HEK293 (cell line): ENCODE results near the gene TNIK.

Source experiments
- CTCF ChIA-PET: fragments of 350-600 bp; formaldehyde crosslinking; extraction: SDS; loops from one replicate; lab custom pipeline; 2021; ENCODE audit warnings: antibody characterized with exemption; lab: Yijun Ruan, JAX
- POLR2A ChIA-PET: fragments of 300-600 bp; formaldehyde crosslinking; extraction: SDS; loops from one replicate; lab custom pipeline; 2020; ENCODE audit warnings: antibody characterized with exemption, inconsistent platforms; lab: Yijun Ruan, JAX
- H3K27ac ChIP-seq: fragments of 200-500 bp; sonication (Bioruptor generic); 2 replicates; pipeline ENCODE4 v1.5.1; 2014; ENCODE audit warnings: low read depth, low read length, control low read depth, inconsistent platforms; ENCODE audit errors: extremely low read depth
- H3K36me3 ChIP-seq, 2 experiments: fragments of 200-500 bp in 1 of 2; sonication (Bioruptor generic) in 1 of 2; 1 replicate in 1 of 2; 2 replicates in 1 of 2; pipeline ENCODE4 v1.5.1; 2014 to 2017; ENCODE audit warnings: inconsistent platforms in 2 of 2, low read length in 2 of 2; ENCODE audit not compliant: control insufficient read depth in 2 of 2, insufficient read depth in 1 of 2
- H3K4me1 ChIP-seq: fragments of 200-500 bp; sonication (Bioruptor generic); 2 replicates; pipeline ENCODE4 v1.5.1; 2014; ENCODE audit warnings: mild to moderate bottlenecking, low read length, inconsistent platforms; ENCODE audit not compliant: control insufficient read depth, insufficient read depth
- H3K4me3 ChIP-seq: 2 replicates; pipeline ENCODE4 v1.5.1; 2011; ENCODE audit warnings: low read depth, mild to moderate bottlenecking, control low read depth, low read length, moderate library complexity
- H3K9me3 ChIP-seq: fragments of 200-500 bp; sonication (Bioruptor generic); 2 replicates; pipeline ENCODE4 v1.5.1; 2014; ENCODE audit warnings: low read depth, low read length, inconsistent platforms; ENCODE audit not compliant: control insufficient read depth, insufficient read depth
- GLIS2 ChIP-seq: fragments of 450-650 bp; formaldehyde crosslinking; IDR thresholded peaks from 2 replicates; pipeline ENCODE4 v1.5.1; 2016; ENCODE audit warnings: missing biosample characterization, missing genetic modification characterization
- KLF8 ChIP-seq: fragments of 450-650 bp; formaldehyde crosslinking; IDR thresholded peaks from 2 replicates; pipeline ENCODE4 v1.5.1; 2016; ENCODE audit warnings: missing biosample characterization, missing genetic modification characterization
- OVOL3 ChIP-seq: fragments of 450-650 bp; formaldehyde crosslinking; IDR thresholded peaks from 2 replicates; pipeline ENCODE4 v1.5.1; 2016; ENCODE audit warnings: missing biosample characterization, missing genetic modification characterization
- SETDB1 ChIP-seq: IDR thresholded peaks from one replicate; pipeline ENCODE4 v1.6.1; 2017; ENCODE audit warnings: mild to moderate bottlenecking, low read length, moderate library complexity, mixed read lengths; ENCODE audit not compliant: insufficient read length
- SP3 ChIP-seq: fragments of 450-650 bp; formaldehyde crosslinking; IDR thresholded peaks from 2 replicates; pipeline ENCODE4 v1.5.1; 2016; ENCODE audit warnings: missing biosample characterization, missing genetic modification characterization
- ZNF10 ChIP-seq: fragments of 450-650 bp; formaldehyde crosslinking; IDR thresholded peaks from 2 replicates; pipeline ENCODE4 v1.5.1; 2017; ENCODE audit warnings: missing biosample characterization, missing genetic modification characterization
- ZNF121 ChIP-seq: fragments of 450-650 bp; formaldehyde crosslinking; IDR thresholded peaks from 2 replicates; pipeline ENCODE4 v1.5.1; 2016; ENCODE audit warnings: missing biosample characterization, missing genetic modification characterization
- ZNF132 ChIP-seq: fragments of 450-650 bp; formaldehyde crosslinking; IDR thresholded peaks from 2 replicates; pipeline ENCODE4 v1.5.1; 2017; ENCODE audit warnings: missing biosample characterization, missing genetic modification characterization, borderline replicate concordance
- ZNF211 ChIP-seq: fragments of 450-650 bp; formaldehyde crosslinking; IDR thresholded peaks from 2 replicates; pipeline ENCODE4 v1.5.1; 2016; ENCODE audit warnings: low read depth, missing biosample characterization, missing genetic modification characterization
- ZNF292 ChIP-seq: fragments of 450-650 bp; formaldehyde crosslinking; IDR thresholded peaks from 2 replicates; pipeline ENCODE4 v1.5.1; 2016; ENCODE audit warnings: low read depth, missing biosample characterization, missing genetic modification characterization, borderline replicate concordance
- ZNF677 ChIP-seq: fragments of 450-650 bp; IDR thresholded peaks from 2 replicates; pipeline ENCODE4 v1.5.0; 2018; ENCODE audit warnings: missing biosample characterization, mild to moderate bottlenecking, missing genetic modification characterization, moderate library complexity
- TF ChIP-seq, protein P1 (sequence below): fragments of 450-650 bp; formaldehyde crosslinking; IDR thresholded peaks from 2 replicates; pipeline ENCODE4 v1.5.1; 2016; ENCODE audit warnings: missing biosample characterization, missing genetic modification characterization

TNIK gene

DNA sequence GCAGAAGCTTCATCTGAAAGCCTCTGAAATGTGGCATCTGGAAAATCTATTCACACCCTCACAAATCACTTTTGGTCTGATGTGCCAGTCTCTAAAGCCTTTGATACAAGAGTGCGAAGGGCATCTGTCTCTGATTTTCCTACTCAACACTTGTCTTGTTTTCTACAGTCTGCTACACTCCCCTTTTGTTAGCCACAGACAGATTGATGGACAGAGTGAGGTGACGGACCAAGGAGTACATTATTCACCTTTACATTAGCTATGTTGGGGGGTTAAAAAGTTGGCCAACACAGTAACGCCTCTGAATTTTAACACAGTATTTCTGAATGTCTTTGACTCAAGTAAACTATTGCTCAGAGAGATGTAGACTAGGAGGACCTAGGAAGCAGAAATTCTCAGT, 63.1 kb downstream of the TNIK start (continued):
- TF ChIP-seq OVOL3: no peak
- TF ChIP-seq, all 188 proteins: peak for 0

DNA sequence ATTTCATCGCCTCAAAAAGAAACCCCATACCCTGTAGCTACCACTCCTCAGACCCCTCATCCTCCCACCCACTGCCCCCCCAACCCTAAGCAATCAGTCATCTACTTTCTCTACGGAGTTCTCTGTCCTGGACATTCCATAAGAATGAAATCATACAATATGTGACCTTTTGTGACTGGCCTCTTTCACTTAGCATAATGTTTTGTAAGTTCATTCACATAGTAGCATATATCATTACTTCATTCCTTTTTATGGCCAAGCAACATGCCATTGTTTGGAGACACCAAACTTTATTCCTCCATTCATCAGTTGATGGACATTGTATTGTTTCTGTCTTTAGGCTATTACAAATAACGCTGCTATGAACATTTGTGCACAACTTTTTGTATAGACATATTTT, 64.2 kb downstream of the TNIK start:
- Histone ChIP-seq H3K36me3 (no peaks in the 10 kb centered on the region), H3K9me3 (no peaks in the 10 kb centered on the region), H3K4me3 (no peak overlapping the region), H3K4me1 (no peaks in the 10 kb centered on the region), H3K27ac (no peak overlapping the region)
- CTCF ChIA-PET: no interaction called here
- no peak for TF ChIP-seq ZNF132 (tag by site-specific recombination)
- peak; percentile 81 for TF ChIP-seq ZNF10 (tag by site-specific recombination)
- POLR2A ChIA-PET: no interaction called here

DNA sequence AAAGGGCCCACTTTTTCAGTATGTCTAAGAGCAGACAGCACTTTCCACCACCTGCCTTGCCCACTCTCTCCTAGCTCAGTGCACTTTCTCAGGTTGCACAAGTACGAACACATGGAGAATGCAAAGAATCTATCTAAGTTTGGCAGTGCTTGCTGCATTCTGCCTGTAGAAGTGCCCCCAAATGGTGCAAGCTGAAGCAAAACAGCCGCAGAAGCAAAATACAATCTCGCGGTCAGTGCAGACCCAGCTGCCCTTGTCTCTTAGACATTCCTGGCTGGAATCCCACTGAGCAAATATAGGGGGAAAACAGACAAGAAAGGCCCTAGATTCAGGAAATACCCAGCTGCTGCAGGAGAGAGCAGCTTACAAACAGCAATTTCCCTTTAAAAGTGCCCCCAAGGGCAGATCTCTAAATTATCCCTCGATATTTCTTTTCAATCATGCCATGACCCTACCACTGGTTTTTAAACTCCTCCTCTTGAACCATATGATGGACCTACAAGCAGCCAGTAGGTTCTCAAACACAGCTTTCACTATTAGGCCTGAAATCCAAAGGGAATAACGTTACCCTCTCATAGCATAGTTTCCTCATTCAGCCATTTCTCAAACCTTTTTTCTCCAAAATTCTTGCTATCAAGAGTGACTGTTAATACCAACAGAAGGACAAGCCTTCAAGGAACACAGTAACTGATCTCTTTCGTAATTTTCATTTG, 67.0 kb downstream of the TNIK start:
- POLR2A ChIA-PET: no interaction called here

DNA sequence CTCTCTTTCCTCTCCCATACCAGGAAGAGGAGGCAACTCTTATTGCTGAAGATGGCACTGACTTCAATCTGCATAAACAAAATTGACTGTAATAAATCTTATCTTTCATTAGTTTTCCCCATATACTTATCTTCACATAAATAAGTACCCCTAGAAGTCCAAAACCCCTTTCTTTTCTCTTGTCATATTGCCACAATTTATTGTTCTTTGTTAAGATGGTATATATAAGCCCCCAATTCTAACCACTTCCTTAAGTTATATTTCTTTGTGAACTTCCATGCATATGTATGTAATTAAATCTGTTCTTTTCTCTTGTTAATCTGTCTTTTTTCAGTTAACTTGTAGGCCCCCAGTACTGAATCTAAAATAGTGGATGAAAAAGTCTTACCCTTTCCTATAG, 68.8 kb downstream of the TNIK start:
- Histone ChIP-seq H3K36me3 (no peaks in the 10 kb centered on the region), H3K9me3 (no peaks in the 10 kb centered on the region), H3K4me3 (no peak overlapping the region), H3K27ac (no peak overlapping the region), H3K4me1 (no peaks in the 10 kb centered on the region; the same call in 1 of the 2 replicates)
- ChIA-PET POLR2A (no interaction called here), CTCF (no interaction called here)
- TF ChIP-seq GLIS2 (tag by site-specific recombination) (no peak), ZNF211 (tag by site-specific recombination) (peak; percentile 97), ZNF121 (tag by site-specific recombination) (no peak), SETDB1 (peak; percentile 63), ZNF292 (tag by site-specific recombination) (no peak)

More for the DNA sequence above, 67.0 kb downstream of the TNIK start:
- CTCF ChIA-PET: interaction anchor here (0.6 to 0.9 kb wide), 4 partner anchors 14 to 53 kb away, joined by 3 read pairs; no protein-coding TSS in a partner anchor
- Histone ChIP-seq H3K9me3 (no peaks in the 10 kb centered on the region), H3K4me3 (no peak overlapping the region)
- TF ChIP-seq SP3 (tag by site-specific recombination): no peak
- TF ChIP-seq ZNF677: peak; percentile 71; the same call in 1 of the 2 replicates
- TF ChIP-seq, protein P1, sequence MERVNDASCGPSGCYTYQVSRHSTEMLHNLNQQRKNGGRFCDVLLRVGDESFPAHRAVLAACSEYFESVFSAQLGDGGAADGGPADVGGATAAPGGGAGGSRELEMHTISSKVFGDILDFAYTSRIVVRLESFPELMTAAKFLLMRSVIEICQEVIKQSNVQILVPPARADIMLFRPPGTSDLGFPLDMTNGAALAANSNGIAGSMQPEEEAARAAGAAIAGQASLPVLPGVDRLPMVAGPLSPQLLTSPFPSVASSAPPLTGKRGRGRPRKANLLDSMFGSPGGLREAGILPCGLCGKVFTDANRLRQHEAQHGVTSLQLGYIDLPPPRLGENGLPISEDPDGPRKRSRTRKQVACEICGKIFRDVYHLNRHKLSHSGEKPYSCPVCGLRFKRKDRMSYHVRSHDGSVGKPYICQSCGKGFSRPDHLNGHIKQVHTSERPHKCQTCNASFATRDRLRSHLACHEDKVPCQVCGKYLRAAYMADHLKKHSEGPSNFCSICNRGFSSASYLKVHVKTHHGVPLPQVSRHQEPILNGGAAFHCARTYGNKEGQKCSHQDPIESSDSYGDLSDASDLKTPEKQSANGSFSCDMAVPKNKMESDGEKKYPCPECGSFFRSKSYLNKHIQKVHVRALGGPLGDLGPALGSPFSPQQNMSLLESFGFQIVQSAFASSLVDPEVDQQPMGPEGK: no peak
- TF ChIP-seq, all 188 proteins: peak for 1
- no peak overlapping the region for H3K27ac ChIP-seq
- H3K4me1 ChIP-seq: no peaks in the 10 kb centered on the region; the same call in 1 of the 2 replicates
- H3K36me3 ChIP-seq: no peaks in the 10 kb centered on the region

DNA sequence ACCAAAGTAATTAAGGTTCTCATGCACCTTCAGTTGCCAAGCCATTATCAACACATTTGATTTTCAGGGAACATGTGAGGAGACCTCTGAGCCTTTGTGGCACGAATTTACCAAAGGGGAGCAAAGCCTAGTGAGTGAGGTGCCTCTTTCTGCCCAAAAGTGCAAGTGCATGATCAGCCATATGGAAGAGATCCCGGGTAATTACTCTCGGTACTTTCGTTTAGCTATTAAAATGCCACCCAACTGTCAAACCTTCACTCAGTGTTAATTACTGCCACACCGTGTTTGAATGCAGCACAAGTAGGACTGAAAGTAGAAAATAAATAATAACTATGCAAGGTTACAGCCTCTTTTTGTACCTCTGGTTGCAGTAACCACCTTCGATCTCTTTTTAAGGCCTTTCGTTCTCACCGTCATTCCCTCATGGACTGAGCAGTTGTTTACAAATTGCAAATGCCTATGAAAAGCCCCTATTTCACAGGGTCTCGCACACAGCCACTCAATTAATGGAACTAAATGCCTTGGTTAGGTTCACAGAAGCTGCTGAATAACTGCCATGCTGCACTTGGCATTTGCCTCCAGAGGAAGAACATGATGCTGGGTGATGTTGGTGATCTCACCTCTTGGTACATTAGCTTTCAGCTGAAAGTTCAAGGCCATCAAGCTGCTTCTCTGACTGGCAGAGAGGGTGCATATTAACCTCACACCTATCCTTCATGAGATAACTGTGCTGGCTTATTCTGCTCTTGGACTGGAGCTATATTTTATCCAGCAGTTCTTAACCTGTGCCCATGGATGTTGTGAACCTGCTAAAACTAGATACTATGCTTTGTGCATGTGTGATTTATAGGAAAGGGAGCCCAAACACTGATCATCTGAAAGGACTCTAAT, 69.9 kb downstream of the TNIK start:
- H3K4me1 ChIP-seq: no peaks in the 10 kb centered on the region; the same call in 1 of the 2 replicates
- H3K9me3 ChIP-seq: no peaks in the 10 kb centered on the region
- H3K27ac ChIP-seq: no peak overlapping the region
- no peak for TF ChIP-seq KLF8 (tag by site-specific recombination)
- TF ChIP-seq, all 188 proteins: peak for 0
- H3K4me3 ChIP-seq: no peak overlapping the region
- ChIA-PET CTCF (no interaction called here), POLR2A (no interaction called here)
- H3K36me3 ChIP-seq: no peaks in the 10 kb centered on the region
